GM19328 (cell line): ENCODE data around the gene TBC1D5.

Source experiments
- ATAC-seq: cut with Tn5 transposase; IDR thresholded peaks from one replicate; pipeline ENCODE4 v1.9.1; 2021; ENCODE audit warnings: mild to moderate bottlenecking, moderate library complexity; ENCODE audit not compliant: unreplicated experiment

TBC1D5 gene

GRCh38 chr3:17125738-17126442, 616.5 kb downstream of the TBC1D5 start:
- ATAC-seq, result no peak

GRCh38 chr3:17122758-17123157, 619.7 kb downstream of the TBC1D5 start:
- no peak for ATAC-seq

GRCh38 chr3:17121336-17121735, 621.1 kb downstream of the TBC1D5 start:
- ATAC-seq, result no peak

GRCh38 chr3:17120115-17120514, 622.3 kb downstream of the TBC1D5 start:
- ATAC-seq, result no peak

GRCh38 chr3:17119201-17120072, 623.0 kb downstream of the TBC1D5 start:
- ATAC-seq, result no peak

GRCh38 chr3:17118771-17119170, 623.7 kb downstream of the TBC1D5 start:
- ATAC-seq, result no peak

GRCh38 chr3:17116007-17116600, 626.3 kb downstream of the TBC1D5 start:
- ATAC-seq, result no peak

GRCh38 chr3:17115186-17115585, 627.2 kb downstream of the TBC1D5 start:
- no peak for ATAC-seq

GRCh38 chr3:17111586-17111985, 630.8 kb downstream of the TBC1D5 start:
- no peak for ATAC-seq

- ATAC-seq, result no peak
Measured at GRCh38 chr3:17110660-17111396, 631.6 kb downstream of the TBC1D5 start.
